MCF 10A (cell line): ENCODE results near the gene AKR1D1. TPM values are rescaled to one million over a fixed set of nuclear protein-coding genes. Genes with fewer than 3 reads are reported as not detected.

Source experiments
- BruUV-seq: library from RNA; stranded (reverse); fragments of 400-500 nt; replicated peaks from 2 replicates; lab custom pipeline; 2021; lab: Mats Ljungman, UMichigan
- CTCF ChIA-PET: fragments of 300-600 bp; sonication (Branson Sonifier 250); formaldehyde crosslinking; extraction: SDS; loops from one replicate; lab custom pipeline; 2021; ENCODE audit warnings: antibody characterized with exemption, inconsistent platforms; lab: Yijun Ruan, JAX
- POLR2A ChIA-PET: fragments of 300-600, 350-650 bp; sonication (Branson Sonifier 250); formaldehyde crosslinking; extraction: SDS; loops from one replicate; lab custom pipeline; 2020; ENCODE audit warnings: antibody characterized with exemption, inconsistent platforms; lab: Yijun Ruan, JAX
- DNase-seq: peaks from one replicate; pipeline ENCODE4 v3.0.0-alpha.2; 2018; ENCODE audit not compliant: unreplicated experiment
- H3K27ac Mint-ChIP-seq: one replicate; pipeline ENCODE4 v1.8.0; 2022; ENCODE audit warnings: mild to moderate bottlenecking, low read depth, mixed read lengths; ENCODE audit not compliant: unreplicated experiment
- H3K27me3 Mint-ChIP-seq: one replicate; pipeline ENCODE4 v1.8.0; 2022; ENCODE audit warnings: mixed read lengths; ENCODE audit not compliant: insufficient read depth, unreplicated experiment
- H3K36me3 Mint-ChIP-seq: one replicate; pipeline ENCODE4 v1.8.0; 2022; ENCODE audit warnings: mild to moderate bottlenecking, moderate library complexity, mixed read lengths; ENCODE audit not compliant: insufficient read depth, unreplicated experiment
- H3K4me1 Mint-ChIP-seq: one replicate; pipeline ENCODE4 v1.8.0; 2022; ENCODE audit warnings: mixed read lengths; ENCODE audit not compliant: insufficient read depth, unreplicated experiment
- H3K4me3 Mint-ChIP-seq: one replicate; pipeline ENCODE4 v1.8.0; 2022; ENCODE audit warnings: mild to moderate bottlenecking, moderate library complexity, mixed read lengths; ENCODE audit not compliant: unreplicated experiment
- H3K9me3 Mint-ChIP-seq: one replicate; pipeline ENCODE4 v1.8.0; 2022; ENCODE audit warnings: mixed read lengths; ENCODE audit not compliant: unreplicated experiment
- intact Hi-C: fragments of 100-400 bp; cut with micrococcal nuclease; formaldehyde crosslinking; loops from 2 replicates; pipeline ENCODE4 v1.14.1; 2022
- total RNA-seq: library from RNA; stranded (reverse); gene quantifications from 2 replicates; pipeline ENCODE4 v1.2.3, GENCODE V29; 2022
- TF ChIP-seq, protein P1 (sequence below): fragments of 200-600 bp; IDR thresholded peaks from one replicate; pipeline ENCODE4 v1.8.0; 2022; ENCODE audit warnings: antibody characterized with exemption, mild to moderate bottlenecking; ENCODE audit not compliant: unreplicated experiment

AKR1D1 gene
- total RNA-seq, 1 experiment from 2014 or later = not detected

DNA sequence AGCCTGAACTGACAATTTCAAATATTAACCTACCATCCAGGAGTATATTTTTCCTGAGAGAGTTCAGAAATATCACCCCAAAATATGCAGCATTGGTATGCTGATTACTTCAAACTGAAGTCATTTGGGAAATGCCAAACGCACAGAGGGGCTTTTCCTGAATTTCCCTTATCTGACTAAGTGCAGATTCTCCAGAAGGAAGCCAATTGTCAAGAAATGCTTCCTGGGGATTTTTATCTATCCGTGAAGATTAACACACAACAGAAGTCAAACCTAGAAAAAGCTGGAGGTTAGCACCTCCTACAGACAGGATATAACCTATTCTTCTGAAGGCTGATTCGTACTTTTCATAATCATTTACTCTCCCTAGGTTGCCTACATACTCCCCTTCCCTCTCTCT, 91.0 kb downstream of the AKR1D1 start:
- ChIA-PET CTCF (interaction anchor here (0.6 to 1.4 kb wide), 3 partner anchors 183 to 572 kb away, joined by 3 to 4 read pairs (median 3); no protein-coding TSS in a partner anchor), POLR2A (no interaction called here)
- no peak overlapping the region for H3K27ac Mint-ChIP-seq
- H3K27me3 Mint-ChIP-seq = no peaks in the 10 kb centered on the region
- no TSS peak for BruUV-seq
- TF ChIP-seq, protein P1, sequence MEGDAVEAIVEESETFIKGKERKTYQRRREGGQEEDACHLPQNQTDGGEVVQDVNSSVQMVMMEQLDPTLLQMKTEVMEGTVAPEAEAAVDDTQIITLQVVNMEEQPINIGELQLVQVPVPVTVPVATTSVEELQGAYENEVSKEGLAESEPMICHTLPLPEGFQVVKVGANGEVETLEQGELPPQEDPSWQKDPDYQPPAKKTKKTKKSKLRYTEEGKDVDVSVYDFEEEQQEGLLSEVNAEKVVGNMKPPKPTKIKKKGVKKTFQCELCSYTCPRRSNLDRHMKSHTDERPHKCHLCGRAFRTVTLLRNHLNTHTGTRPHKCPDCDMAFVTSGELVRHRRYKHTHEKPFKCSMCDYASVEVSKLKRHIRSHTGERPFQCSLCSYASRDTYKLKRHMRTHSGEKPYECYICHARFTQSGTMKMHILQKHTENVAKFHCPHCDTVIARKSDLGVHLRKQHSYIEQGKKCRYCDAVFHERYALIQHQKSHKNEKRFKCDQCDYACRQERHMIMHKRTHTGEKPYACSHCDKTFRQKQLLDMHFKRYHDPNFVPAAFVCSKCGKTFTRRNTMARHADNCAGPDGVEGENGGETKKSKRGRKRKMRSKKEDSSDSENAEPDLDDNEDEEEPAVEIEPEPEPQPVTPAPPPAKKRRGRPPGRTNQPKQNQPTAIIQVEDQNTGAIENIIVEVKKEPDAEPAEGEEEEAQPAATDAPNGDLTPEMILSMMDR = no peak
- H3K9me3 Mint-ChIP-seq = no peaks in the 10 kb centered on the region
- H3K4me1 Mint-ChIP-seq = no peaks in the 10 kb centered on the region
- H3K4me3 Mint-ChIP-seq = no peak overlapping the region
- intact Hi-C loops = no loop called here
- H3K36me3 Mint-ChIP-seq = no peaks in the 10 kb centered on the region
- DNase-seq = no peak

DNA sequence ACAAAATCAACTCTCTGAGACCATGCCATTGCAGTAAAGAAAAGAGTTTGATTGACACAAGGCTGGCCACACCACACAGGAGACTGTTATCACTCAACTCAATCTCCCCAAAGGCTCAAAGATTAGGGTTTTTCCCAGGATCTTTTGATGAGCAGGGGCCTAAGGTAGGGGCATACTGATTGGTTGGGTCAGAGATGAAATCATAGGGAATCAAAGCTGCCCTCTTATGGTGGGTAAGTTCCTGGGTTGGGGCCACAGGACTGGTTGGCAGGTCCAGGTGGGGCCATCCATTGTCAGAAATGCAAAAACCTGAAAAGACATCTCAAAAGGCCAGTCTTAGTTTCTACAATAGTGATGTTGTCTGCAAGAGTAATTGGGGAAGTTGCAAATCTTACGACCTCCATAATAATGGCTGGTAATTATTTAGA, 91.6 kb downstream of the AKR1D1 start:
- CTCF ChIA-PET = interaction anchor here (0.6 to 0.7 kb wide), 2 partner anchors 183 to 263 kb away, joined by 3 read pairs; no protein-coding TSS in a partner anchor
- DNase-seq = no peak
- POLR2A ChIA-PET = no interaction called here
- Mint-ChIP-seq H3K27ac (no peak overlapping the region), H3K4me1 (no peaks in the 10 kb centered on the region), H3K27me3 (no peaks in the 10 kb centered on the region), H3K36me3 (no peaks in the 10 kb centered on the region), H3K9me3 (no peaks in the 10 kb centered on the region), H3K4me3 (no peak overlapping the region)
- BruUV-seq = no TSS peak
- TF ChIP-seq, protein P1 = no peak
- intact Hi-C loops = no loop called here

Other genes starting within 250 kb of the AKR1D1 start
- 1.4 and 1.7 TPM in 2 replicates for gene DGKI, start 229.5 kb upstream of the AKR1D1 start, total RNA-seq
- 74.2 and 79.4 TPM in 2 replicates for gene CREB3L2, start 74.4 kb upstream of the AKR1D1 start, total RNA-seq